Activated CD4-positive, CD25-positive, alpha-beta regulatory T cell treated with anti-CD3 and anti-CD28 coated beads, Interleukin-2, amount 50 U/mL, for 72 hours (primary cell): ENCODE data around the gene ZNF563.

ENCODE experiments used
- DNase-seq: peaks from one replicate; pipeline ENCODE4 v3.0.0; 2021

Gene ZNF563

GRCh38 chr19:12294249-12295158, 38.9 kb downstream of the ZNF563 start, which contains the start of gene ZNF44:
Gene ZNF44 (minus strand): TSS chr19:12294883. CDS start chr19:12294694, 189 bp downstream.
- peak; percentile 92 for DNase-seq

- peak; percentile 57 for DNase-seq
Measured at GRCh38 chr19:12293777-12294248, 39.6 kb downstream of the ZNF563 start.

- DNase-seq: no peak
Measured at GRCh38 chr19:12289790-12290065, 43.7 kb downstream of the ZNF563 start.

GRCh38 chr19:12287958-12288500, 45.4 kb downstream of the ZNF563 start:
- DNase-seq: no peak

- no peak for DNase-seq
Measured at GRCh38 chr19:12284631-12285030, 48.8 kb downstream of the ZNF563 start.

GRCh38 chr19:12284226-12284625, 49.2 kb downstream of the ZNF563 start:
- DNase-seq: no peak

- DNase-seq: no peak
Measured at GRCh38 chr19:12278713-12279112, 54.7 kb downstream of the ZNF563 start.

- no peak for DNase-seq
Measured at GRCh38 chr19:12272980-12273901, 60.2 kb downstream of the ZNF563 start.

GRCh38 chr19:12272386-12272785, 61.0 kb downstream of the ZNF563 start:
- DNase-seq: no peak

GRCh38 chr19:12270854-12271253, 62.6 kb downstream of the ZNF563 start:
- no peak for DNase-seq
